Colonic mucosa (tissue), 4 donors: Measurements from ENCODE around the gene UBAP1L. TPM values are rescaled to one million over a fixed set of nuclear protein-coding genes. Genes with fewer than 3 reads are reported as not detected.
"Not testable (repeated sequence)": the region's sequence is repeated elsewhere in the genome, so short reads cannot be mapped to it uniquely, and the experiment has no call there.

Experiments
- DNase-seq: peaks from one replicate; pipeline ENCODE4 v3.0.0-alpha.2; 2020
- H3K27ac ChIP-seq: fragments of 200-600 bp; one replicate; pipeline ENCODE4 v1.8.0; 2021
- H3K27me3 ChIP-seq: fragments of 200-600 bp; one replicate; pipeline ENCODE4 v1.8.0; 2021
- H3K36me3 ChIP-seq: fragments of 200-600 bp; one replicate; pipeline ENCODE4 v1.8.0; 2021
- H3K4me1 ChIP-seq: fragments of 200-600 bp; one replicate; pipeline ENCODE4 v1.8.0; 2021; ENCODE audit warnings: mild to moderate bottlenecking
- H3K4me3 ChIP-seq: fragments of 200-600 bp; one replicate; pipeline ENCODE4 v1.8.0; 2021
- H3K9ac ChIP-seq, 2 donors: one replicate each; pipeline ENCODE4 v1.7.0; 2013; ENCODE audit warnings: control low read depth in 2 of 2, low read depth in 2 of 2, low read length in 2 of 2
- H3K9me3 ChIP-seq: fragments of 200-600 bp; one replicate; pipeline ENCODE4 v1.8.0; 2021
- CTCF ChIP-seq: fragments of 200-600 bp; IDR thresholded peaks from one replicate; pipeline ENCODE4 v1.8.0; 2022; ENCODE audit warnings: antibody characterized with exemption, mild to moderate bottlenecking
- intact Hi-C: fragments of 100-400 bp; cut with DNase I; formaldehyde crosslinking; loops from one replicate; pipeline ENCODE4 v1.14.1; 2022
- total RNA-seq, 2 donors: library from RNA; stranded (reverse); fragmentation: NEBNext Ultra II Directional in 1 of 2; extraction: Animal tissue kit (Norgen Biotek cat#: 25700) in 1 of 2; gene quantifications; one replicate each; pipeline ENCODE4 v1.2.1, GENCODE V29; 2021
- donor health status: healthy.
- donor health status: DM: no; HTN: no; CAD: no.
- donor health status: DM: no; HTN: no; CAD: no.

Gene UBAP1L
- total RNA-seq, 2 donors from 2014 or later = 1.2 to 3.7 TPM

GRCh38 chr15:65081270-65081669 is 33.7 kb downstream of the UBAP1L start:
- H3K27ac ChIP-seq = no peak overlapping the region

GRCh38 chr15:65079580-65079979 is 35.4 kb downstream of the UBAP1L start:
- no peaks in the 10 kb centered on the region for H3K36me3 ChIP-seq
- peaks cover 8% of the 10 kb centered on the region for H3K4me1 ChIP-seq
- H3K27me3 ChIP-seq = no peaks in the 10 kb centered on the region
- no peak overlapping the region for H3K4me3 ChIP-seq
- H3K9me3 ChIP-seq = no peaks in the 10 kb centered on the region
- TF ChIP-seq CTCF = no peak
- intact Hi-C loops = no loop called here
- no peak overlapping the region for H3K9ac ChIP-seq
- DNase-seq = no peak
- H3K27ac ChIP-seq = no peak overlapping the region

More at GRCh38 chr15:65081270-65081669, 33.7 kb downstream of the UBAP1L start:
- no peak for DNase-seq
- H3K36me3 ChIP-seq = no peaks in the 10 kb centered on the region
- intact Hi-C loops = loop anchor here (5.0 kb wide), 1 partner anchor 44 kb away; no protein-coding TSS in a partner anchor
- TF ChIP-seq CTCF = no peak
- no peak overlapping the region for H3K4me3 ChIP-seq
- H3K27me3 ChIP-seq = no peaks in the 10 kb centered on the region
- no peaks in the 10 kb centered on the region for H3K9me3 ChIP-seq
- H3K4me1 ChIP-seq = peaks cover 8% of the 10 kb centered on the region
- H3K9ac ChIP-seq = no peak overlapping the region

- H3K4me3 ChIP-seq = no peak overlapping the region
- intact Hi-C loops = no loop called here
- H3K9me3 ChIP-seq = no peaks in the 10 kb centered on the region
- peak; percentile 87 for DNase-seq
- no peaks in the 10 kb centered on the region for H3K36me3 ChIP-seq
- H3K9ac ChIP-seq = peak overlapping the region in 1 of 2 donors; percentile 41
- no peak overlapping the region for H3K27ac ChIP-seq
- no peaks in the 10 kb centered on the region for H3K27me3 ChIP-seq
- peak; percentile 54 for TF ChIP-seq CTCF
- peaks cover 6% of the 10 kb centered on the region for H3K4me1 ChIP-seq
These were observed 37.0 kb downstream of the UBAP1L start for GRCh38 chr15:65077981-65078352.

GRCh38 chr15:65077291-65077980 is 37.6 kb downstream of the UBAP1L start:
- DNase-seq = no peak
- H3K9me3 ChIP-seq = no peaks in the 10 kb centered on the region
- H3K27ac ChIP-seq = no peak overlapping the region
- no peak overlapping the region for H3K9ac ChIP-seq
- H3K36me3 ChIP-seq = no peaks in the 10 kb centered on the region
- no peaks in the 10 kb centered on the region for H3K27me3 ChIP-seq
- no peak overlapping the region for H3K4me3 ChIP-seq
- no peak for TF ChIP-seq CTCF
- peaks cover 2% of the 10 kb centered on the region for H3K4me1 ChIP-seq
- intact Hi-C loops = no loop called here

- H3K36me3 ChIP-seq = no peaks in the 10 kb centered on the region
- DNase-seq = no peak
- TF ChIP-seq CTCF = no peak
- H3K9me3 ChIP-seq = no peaks in the 10 kb centered on the region
- H3K4me3 ChIP-seq = no peak within 1 kb of the TSS
- H3K27me3 ChIP-seq = no peaks in the 10 kb centered on the region
- no peak within 1 kb of the TSS for H3K9ac ChIP-seq
- no peak within 1 kb of the TSS for H3K27ac ChIP-seq
- intact Hi-C loops = no loop called here
- H3K4me1 ChIP-seq = no peaks in the 10 kb centered on the region
These were observed 38.3 kb downstream of the UBAP1L start, which contains the start of gene KBTBD13 for GRCh38 chr15:65076486-65077290. TSS of gene KBTBD13 (plus strand) at chr15:65076746. CDS start at chr15:65076816, 70 bp downstream.

GRCh38 chr15:65075607-65076395 is 39.2 kb downstream of the UBAP1L start:
- H3K4me3 ChIP-seq, H3K9me3 ChIP-seq, H3K27me3 ChIP-seq, intact Hi-C loops, DNase-seq, H3K4me1 ChIP-seq, H3K9ac ChIP-seq, H3K27ac ChIP-seq, H3K36me3 ChIP-seq: not testable (repeated sequence)

- not testable (repeated sequence) for H3K27me3 ChIP-seq, DNase-seq
These were observed 40.1 kb downstream of the UBAP1L start for GRCh38 chr15:65074946-65075345.

More at GRCh38 chr15:65074946-65075345, 40.1 kb downstream of the UBAP1L start:
- H3K9me3 ChIP-seq, H3K4me1 ChIP-seq, H3K4me3 ChIP-seq, H3K9ac ChIP-seq, intact Hi-C loops, H3K27ac ChIP-seq, H3K36me3 ChIP-seq: not testable (repeated sequence)
